IMR-90 (cell line): Measurements from ENCODE around the gene LONP1. TPM values are rescaled to one million over a fixed set of nuclear protein-coding genes. Genes with fewer than 3 reads are reported as not detected.

Experiments
- ATAC-seq: fragments of 200-7000 bp; cut with Tn5 transposase; 2 replicates; pipeline ENCODE4 v1.9.1; 2020; ENCODE audit warnings: low read depth, mild to moderate bottlenecking, moderate library complexity
- BruUV-seq: library from RNA; stranded (reverse); fragments of 400-500 nt; replicated peaks from 2 replicates; lab custom pipeline; 2021; lab: Mats Ljungman, UMichigan
- CTCF ChIA-PET: fragments of 300-600 bp; formaldehyde crosslinking; extraction: SDS; loops from one replicate; lab custom pipeline; 2021; ENCODE audit warnings: antibody characterized with exemption; lab: Yijun Ruan, JAX
- POLR2A ChIA-PET: fragments of 300-600 bp; sonication (Branson Sonifier 250); formaldehyde crosslinking; loops from one replicate; lab custom pipeline; 2022; ENCODE audit warnings: antibody characterized with exemption; ENCODE audit not compliant: unreplicated experiment; lab: Charles Lee
- DNase-seq: peaks from one replicate; pipeline ENCODE4 v3.0.0; 2013
- H2AFZ ChIP-seq: replicated peaks from 2 replicates; pipeline ENCODE3; 2013; ENCODE audit warnings: low read length, mild to moderate bottlenecking; ENCODE audit not compliant: poor library complexity
- H2AK5ac ChIP-seq: 2 replicates; pipeline ENCODE4 v1.6.1; 2013; ENCODE audit warnings: low read depth, low read length, inconsistent platforms
- H2AK9ac ChIP-seq: replicated peaks from 2 replicates; pipeline ENCODE3; 2013; ENCODE audit warnings: mild to moderate bottlenecking, low read depth, low read length, moderate library complexity; ENCODE audit not compliant: poor library complexity
- H2BK120ac ChIP-seq: 2 replicates; pipeline ENCODE4 v1.6.1; 2013; ENCODE audit warnings: low read depth, low read length, inconsistent platforms
- H2BK15ac ChIP-seq: 3 replicates; pipeline ENCODE4 v1.6.1; 2013; ENCODE audit warnings: low read depth, low read length, inconsistent platforms
- H2BK20ac ChIP-seq: 2 replicates; pipeline ENCODE4 v1.6.1; 2013; ENCODE audit warnings: low read depth, mild to moderate bottlenecking, inconsistent platforms, low read length, moderate library complexity
- H2BK5ac ChIP-seq: 2 replicates; pipeline ENCODE4 v1.6.1; 2013; ENCODE audit warnings: mild to moderate bottlenecking, low read depth, low read length, inconsistent platforms; ENCODE audit not compliant: poor library complexity, severe bottlenecking
- H3K14ac ChIP-seq: replicated peaks from 2 replicates; pipeline ENCODE4 v1.6.1; 2013; ENCODE audit warnings: low read depth, low read length, inconsistent platforms
- H3K18ac ChIP-seq: 2 replicates; pipeline ENCODE4 v1.6.1; 2013; ENCODE audit warnings: low read depth, low read length, control low read depth
- H3K23ac ChIP-seq: 2 replicates; pipeline ENCODE4 v1.6.1; 2013; ENCODE audit warnings: low read depth, low read length, inconsistent platforms
- H3K27ac ChIP-seq: 2 replicates; pipeline ENCODE4 v1.5.1; 2013; ENCODE audit warnings: mild to moderate bottlenecking, control low read depth, low read length; ENCODE audit not compliant: insufficient read depth
- H3K27me3 ChIP-seq: 2 replicates; pipeline ENCODE4 v1.6.1; 2013; ENCODE audit warnings: low read length; ENCODE audit not compliant: control insufficient read depth, insufficient read depth
- H3K36me3 ChIP-seq: 2 replicates; pipeline ENCODE4 v1.6.1; 2013; ENCODE audit warnings: low read length, mixed read lengths; ENCODE audit not compliant: control insufficient read depth, insufficient read depth
- H3K4ac ChIP-seq: 2 replicates; pipeline ENCODE4 v1.6.1; 2013; ENCODE audit warnings: low read depth, low read length, inconsistent platforms
- H3K4me1 ChIP-seq: 2 replicates; pipeline ENCODE4 v1.6.1; 2013; ENCODE audit warnings: low read length, mixed read lengths; ENCODE audit not compliant: control insufficient read depth, insufficient read depth
- H3K4me2 ChIP-seq: 2 replicates; pipeline ENCODE4 v1.6.1; 2013; ENCODE audit warnings: low read depth, mild to moderate bottlenecking, control low read depth, low read length, moderate library complexity
- H3K4me3 ChIP-seq: 2 replicates; pipeline ENCODE4 v1.5.1; 2013; ENCODE audit warnings: low read depth, mild to moderate bottlenecking, control low read depth, low read length, moderate library complexity; ENCODE audit not compliant: insufficient read depth
- H3K56ac ChIP-seq: 2 replicates; pipeline ENCODE4 v1.6.1; 2013; ENCODE audit warnings: low read length, inconsistent platforms; ENCODE audit not compliant: insufficient read depth; ENCODE audit errors: extremely low read depth
- H3K79me1 ChIP-seq, 2 experiments: 2 replicates each; pipeline ENCODE4 v1.6.1; 2013; ENCODE audit warnings: low read length in 2 of 2, inconsistent platforms in 1 of 2, low read depth in 1 of 2
- H3K9ac ChIP-seq: 2 replicates; pipeline ENCODE4 v1.6.1; 2013; ENCODE audit warnings: low read depth, low read length, control low read depth
- H3K9me1 ChIP-seq: 2 replicates; pipeline ENCODE4 v1.6.1; 2013; ENCODE audit warnings: low read length, inconsistent platforms; ENCODE audit not compliant: insufficient read depth
- H3K9me3 ChIP-seq: 2 replicates; pipeline ENCODE4 v1.6.1; 2013; ENCODE audit warnings: low read length; ENCODE audit not compliant: control insufficient read depth, insufficient read depth
- H4K20me1 ChIP-seq: 2 replicates; pipeline ENCODE4 v1.6.1; 2013; ENCODE audit warnings: low read length, inconsistent platforms; ENCODE audit not compliant: insufficient read depth
- H4K5ac ChIP-seq: 2 replicates; pipeline ENCODE4 v1.6.1; 2013; ENCODE audit warnings: mild to moderate bottlenecking, low read depth, low read length, control low read depth
- H4K8ac ChIP-seq, 2 experiments: 2 replicates each; pipeline ENCODE4 v1.6.1; 2013; ENCODE audit warnings: low read depth in 2 of 2, low read length in 2 of 2, control low read depth in 1 of 2, inconsistent platforms in 1 of 2
- H4K91ac ChIP-seq: 2 replicates; pipeline ENCODE4 v1.6.1; 2013; ENCODE audit warnings: low read depth, low read length, inconsistent platforms; ENCODE audit not compliant: insufficient read depth
- BHLHE40 ChIP-seq: fragments of 150-350 bp; IDR thresholded peaks from 2 replicates; pipeline ENCODE4 v1.6.1; 2016; ENCODE audit warnings: mild to moderate bottlenecking, low read depth, low read length
- CEBPB ChIP-seq: IDR thresholded peaks from 2 replicates; pipeline ENCODE4 v1.6.1; 2012; ENCODE audit warnings: low read depth, low read length, improper control_type of control experiment
- CHD1 ChIP-seq: IDR thresholded peaks from 2 replicates; pipeline ENCODE4 v1.6.1; 2012; ENCODE audit warnings: low read depth, low read length, improper control_type of control experiment
- MAZ ChIP-seq: IDR thresholded peaks from 2 replicates; pipeline ENCODE4 v1.6.1; 2012; ENCODE audit warnings: low read depth, mild to moderate bottlenecking, low read length, improper control_type of control experiment, moderate library complexity, borderline replicate concordance
- MXI1 ChIP-seq: IDR thresholded peaks from 2 replicates; pipeline ENCODE4 v1.6.1; 2012; ENCODE audit warnings: low read depth, mild to moderate bottlenecking, low read length, moderate library complexity, borderline replicate concordance
- NFE2L2 ChIP-seq: fragments of 150-350 bp; IDR thresholded peaks from 2 replicates; pipeline ENCODE4 v1.6.1; 2016; ENCODE audit warnings: low read depth, mild to moderate bottlenecking, low read length
- RAD21 ChIP-seq: IDR thresholded peaks from 2 replicates; pipeline ENCODE4 v1.6.1; 2012; ENCODE audit warnings: low read length, improper control_type of control experiment
- SMC3 ChIP-seq: fragments of 150-350 bp; IDR thresholded peaks from 2 replicates; pipeline ENCODE4 v1.6.1; 2016; ENCODE audit warnings: low read depth, mild to moderate bottlenecking, antibody characterized with exemption, low read length, moderate library complexity
- WGBS, 2 experiments: methylation state at CpG; one replicate each; pipeline versions ENCODE4 v1.1.5 to v1.1.7; 2013; ENCODE audit warnings: missing lambda C conversion rate in 2 of 2; ENCODE audit not compliant: insufficient read length in 1 of 2; ENCODE audit errors: extremely low coverage in 2 of 2; 5-methylcytosine and 5-hydroxymethylcytosine counted together
- dilution Hi-C: fragments of 300-500 bp; cut with HindIII; formaldehyde crosslinking; loops from one replicate; pipeline ENCODE4 v1.14.3; 2018; ENCODE audit warnings: low sequenced_read_pairs; ENCODE audit not compliant: unreplicated experiment
- in situ Hi-C: fragments of 300-500 bp; cut with MboI; formaldehyde crosslinking; loops from 3 replicates; pipeline ENCODE4 v1.14.3; 2019; ENCODE audit warnings: low sequenced_read_pairs, inconsistent platforms, mixed read lengths
- intact Hi-C: fragments of 100-400 bp; cut with micrococcal nuclease; formaldehyde crosslinking; loops from 2 replicates; pipeline ENCODE4 v1.10.0; 2022
- polyA plus RNA-seq, 3 experiments: library from polyadenylated mRNA; depleted of rRNA; stranded (reverse); fragments of >200 nt; gene quantifications; 2 replicates each; pipeline ENCODE4 v1.2.3, GENCODE V29; 2012; ENCODE audit warnings: low replicate concordance in 1 of 3
- total RNA-seq: library from RNA; depleted of rRNA; stranded (reverse); fragments of >200 nt; gene quantifications from 2 replicates; pipeline ENCODE4 v1.2.3, GENCODE V29; 2012
- TF ChIP-seq, protein P1 (sequence below): conservative IDR thresholded peaks from 2 replicates; pipeline ENCODE4 v1.5.1; 2012; ENCODE audit warnings: mild to moderate bottlenecking, low read depth, low read length, improper control_type of control experiment
- TF ChIP-seq, protein P2 (sequence below): fragments of 150-350 bp; IDR thresholded peaks from 2 replicates; pipeline ENCODE4 v1.6.1; 2017; ENCODE audit warnings: mild to moderate bottlenecking, antibody characterized with exemption, low read length, low read depth
- TF ChIP-seq, protein P3 (sequence below): fragments of 150-350 bp; IDR thresholded peaks from 2 replicates; pipeline ENCODE4 v1.6.1; 2016; ENCODE audit warnings: low read depth, mild to moderate bottlenecking, low read length, moderate library complexity, borderline replicate concordance

LONP1 gene
- total and polyA plus RNA-seq, 2 of the 4 experiments (the other 2 are of a cell fraction) = 64.2 to 93.2 TPM

DNA sequence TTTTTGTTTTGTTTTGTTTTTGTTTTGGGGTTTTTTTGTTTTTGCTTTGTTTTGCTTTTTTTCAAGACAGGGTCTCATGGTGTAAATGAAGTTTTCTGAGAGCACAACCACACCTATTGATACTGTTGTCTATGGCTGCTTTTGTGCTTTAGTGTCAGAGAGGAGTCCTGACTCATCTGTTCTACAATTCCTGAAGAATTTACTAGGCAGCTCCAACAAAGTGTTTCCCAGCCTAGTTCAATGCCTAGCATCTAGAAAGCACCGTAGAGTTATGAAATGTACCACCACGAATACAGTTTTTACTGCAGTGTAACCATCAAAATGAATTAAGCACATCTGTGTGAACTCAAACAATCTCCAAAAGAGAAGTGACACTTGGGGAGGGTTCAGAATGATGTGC is 75.9 kb downstream of the LONP1 start:
- H4K5ac ChIP-seq = no peak overlapping the region
- H3K4ac ChIP-seq = no peak overlapping the region
- BruUV-seq = no TSS peak
- no peak overlapping the region for H2AFZ ChIP-seq
- H3K27me3 ChIP-seq = no peaks in the 10 kb centered on the region
- WGBS, 2 experiments = no CpG with 5 or more reads among the region's 2 CpGs
- no peaks in the 10 kb centered on the region for H3K9me3 ChIP-seq
- no peak for TF ChIP-seq NFE2L2
- no peak for TF ChIP-seq SMC3
- TF ChIP-seq, protein P1, sequence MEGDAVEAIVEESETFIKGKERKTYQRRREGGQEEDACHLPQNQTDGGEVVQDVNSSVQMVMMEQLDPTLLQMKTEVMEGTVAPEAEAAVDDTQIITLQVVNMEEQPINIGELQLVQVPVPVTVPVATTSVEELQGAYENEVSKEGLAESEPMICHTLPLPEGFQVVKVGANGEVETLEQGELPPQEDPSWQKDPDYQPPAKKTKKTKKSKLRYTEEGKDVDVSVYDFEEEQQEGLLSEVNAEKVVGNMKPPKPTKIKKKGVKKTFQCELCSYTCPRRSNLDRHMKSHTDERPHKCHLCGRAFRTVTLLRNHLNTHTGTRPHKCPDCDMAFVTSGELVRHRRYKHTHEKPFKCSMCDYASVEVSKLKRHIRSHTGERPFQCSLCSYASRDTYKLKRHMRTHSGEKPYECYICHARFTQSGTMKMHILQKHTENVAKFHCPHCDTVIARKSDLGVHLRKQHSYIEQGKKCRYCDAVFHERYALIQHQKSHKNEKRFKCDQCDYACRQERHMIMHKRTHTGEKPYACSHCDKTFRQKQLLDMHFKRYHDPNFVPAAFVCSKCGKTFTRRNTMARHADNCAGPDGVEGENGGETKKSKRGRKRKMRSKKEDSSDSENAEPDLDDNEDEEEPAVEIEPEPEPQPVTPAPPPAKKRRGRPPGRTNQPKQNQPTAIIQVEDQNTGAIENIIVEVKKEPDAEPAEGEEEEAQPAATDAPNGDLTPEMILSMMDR = no peak
- no peak for TF ChIP-seq RAD21
- no peak for TF ChIP-seq MXI1
- TF ChIP-seq, protein P2, sequence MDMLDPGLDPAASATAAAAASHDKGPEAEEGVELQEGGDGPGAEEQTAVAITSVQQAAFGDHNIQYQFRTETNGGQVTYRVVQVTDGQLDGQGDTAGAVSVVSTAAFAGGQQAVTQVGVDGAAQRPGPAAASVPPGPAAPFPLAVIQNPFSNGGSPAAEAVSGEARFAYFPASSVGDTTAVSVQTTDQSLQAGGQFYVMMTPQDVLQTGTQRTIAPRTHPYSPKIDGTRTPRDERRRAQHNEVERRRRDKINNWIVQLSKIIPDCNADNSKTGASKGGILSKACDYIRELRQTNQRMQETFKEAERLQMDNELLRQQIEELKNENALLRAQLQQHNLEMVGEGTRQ = no peak
- TF ChIP-seq CHD1 = no peak
- no peak for TF ChIP-seq MAZ
- TF ChIP-seq CEBPB = no peak
- no peak for TF ChIP-seq BHLHE40
- TF ChIP-seq, protein P3, sequence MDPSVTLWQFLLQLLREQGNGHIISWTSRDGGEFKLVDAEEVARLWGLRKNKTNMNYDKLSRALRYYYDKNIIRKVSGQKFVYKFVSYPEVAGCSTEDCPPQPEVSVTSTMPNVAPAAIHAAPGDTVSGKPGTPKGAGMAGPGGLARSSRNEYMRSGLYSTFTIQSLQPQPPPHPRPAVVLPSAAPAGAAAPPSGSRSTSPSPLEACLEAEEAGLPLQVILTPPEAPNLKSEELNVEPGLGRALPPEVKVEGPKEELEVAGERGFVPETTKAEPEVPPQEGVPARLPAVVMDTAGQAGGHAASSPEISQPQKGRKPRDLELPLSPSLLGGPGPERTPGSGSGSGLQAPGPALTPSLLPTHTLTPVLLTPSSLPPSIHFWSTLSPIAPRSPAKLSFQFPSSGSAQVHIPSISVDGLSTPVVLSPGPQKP = no peak
- CTCF ChIA-PET = no interaction called here
- ATAC-seq (peak; percentile 78), DNase-seq (peak; percentile 18)
- H3K9ac ChIP-seq = no peak overlapping the region
- no peak overlapping the region for H3K56ac ChIP-seq
- H2BK15ac ChIP-seq = no peak overlapping the region
- peaks cover 64% of the 10 kb centered on the region for H4K20me1 ChIP-seq
- H3K23ac ChIP-seq = no peak overlapping the region
- no peak overlapping the region for H2AK5ac ChIP-seq
- H3K4me1 ChIP-seq = no peaks in the 10 kb centered on the region
- peaks cover 45% of the 10 kb centered on the region for H3K36me3 ChIP-seq
- POLR2A ChIA-PET = no interaction called here
- H3K14ac ChIP-seq = no peak overlapping the region
- intact Hi-C loops = no loop called here
- H2BK5ac ChIP-seq = no peak overlapping the region
- dilution Hi-C loops = no loop called here
- H3K9me1 ChIP-seq = peaks cover 25% of the 10 kb centered on the region
- H3K18ac ChIP-seq = no peak overlapping the region
- no peak overlapping the region for H3K4me3 ChIP-seq
- H3K27ac ChIP-seq = no peak overlapping the region
- no peak overlapping the region for H2BK20ac ChIP-seq
- no peak overlapping the region for H2AK9ac ChIP-seq
- in situ Hi-C loops = no loop called here
- no peak overlapping the region for H2BK120ac ChIP-seq
- H4K8ac ChIP-seq = no peak overlapping the region
- no peak overlapping the region for H3K4me2 ChIP-seq
- peaks cover 32 to 74% of the 10 kb centered on the region in 2 experiments for H3K79me1 ChIP-seq
- no peak overlapping the region for H4K91ac ChIP-seq
